GM12874 (cell line): ENCODE measurements around the gene LRRC53.

ENCODE experiments used
- CTCF ChIP-seq: IDR thresholded peaks from 2 replicates; pipeline ENCODE4 v1.5.1; 2011; ENCODE audit warnings: low read depth, mild to moderate bottlenecking, control low read depth, low read length, moderate library complexity; ENCODE audit not compliant: insufficient read depth

LRRC53 gene

GRCh38 chr1:74486036-74486435 is 26.4 kb downstream of the LRRC53 start:
- no peak for TF ChIP-seq CTCF

GRCh38 chr1:74485622-74486021 is 26.8 kb downstream of the LRRC53 start:
- no peak for TF ChIP-seq CTCF

GRCh38 chr1:74481607-74482006 is 30.8 kb downstream of the LRRC53 start:
- TF ChIP-seq CTCF: no peak

GRCh38 chr1:74480068-74480467 is 32.3 kb downstream of the LRRC53 start:
- TF ChIP-seq CTCF: no peak

GRCh38 chr1:74478979-74479378 is 33.4 kb downstream of the LRRC53 start:
- no peak for TF ChIP-seq CTCF

GRCh38 chr1:74474585-74474984 is 37.8 kb downstream of the LRRC53 start:
- TF ChIP-seq CTCF: no peak

GRCh38 chr1:74471470-74471869 is 40.9 kb downstream of the LRRC53 start:
- no peak for TF ChIP-seq CTCF

- no peak for TF ChIP-seq CTCF
These were observed 41.5 kb downstream of the LRRC53 start for GRCh38 chr1:74470936-74471335.
